C4-2B (cell line): ENCODE results near the gene HLA-DOA.

Experiments used
- ZFX ChIP-seq: fragments of 450-650 bp; IDR thresholded peaks from 2 replicates; pipeline ENCODE4 v1.6.1; 2017
- TF ChIP-seq, protein P1 (sequence below): fragments of 450-650 bp; conservative IDR thresholded peaks from 2 replicates; pipeline ENCODE4 v1.5.1; 2017; ENCODE audit warnings: mild to moderate bottlenecking

DNA sequence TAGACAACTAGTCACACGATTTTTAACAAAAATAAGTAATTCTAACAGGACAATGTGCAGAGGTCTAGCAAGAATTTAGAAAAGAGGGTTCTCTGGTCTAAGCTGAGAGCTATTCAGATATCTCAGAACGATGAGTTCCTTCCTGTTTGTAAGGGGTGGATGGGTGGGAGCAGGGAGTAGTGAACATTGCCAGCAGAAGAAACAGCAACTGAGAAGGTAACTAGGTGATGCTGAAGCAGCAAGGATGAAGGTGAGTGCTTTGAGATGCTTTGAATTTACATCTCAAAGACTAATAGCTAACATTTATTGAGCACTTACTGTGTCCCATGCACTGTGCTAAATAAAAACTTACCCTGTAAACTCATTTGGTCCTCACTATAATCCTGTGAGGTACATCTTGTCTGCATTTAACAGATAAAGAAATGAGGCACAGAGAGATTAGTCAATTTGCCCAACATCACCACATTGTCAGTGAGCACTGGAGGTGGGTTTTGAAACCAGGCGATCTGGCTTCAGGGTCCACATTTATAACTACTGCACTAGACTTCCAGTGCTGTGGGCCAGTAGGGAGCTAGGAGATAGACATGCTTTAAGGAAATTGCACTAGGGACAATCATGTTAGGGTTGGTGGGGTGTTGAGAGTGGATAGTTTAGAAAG, 25.3 kb downstream of the HLA-DOA start:
- TF ChIP-seq, protein P1, sequence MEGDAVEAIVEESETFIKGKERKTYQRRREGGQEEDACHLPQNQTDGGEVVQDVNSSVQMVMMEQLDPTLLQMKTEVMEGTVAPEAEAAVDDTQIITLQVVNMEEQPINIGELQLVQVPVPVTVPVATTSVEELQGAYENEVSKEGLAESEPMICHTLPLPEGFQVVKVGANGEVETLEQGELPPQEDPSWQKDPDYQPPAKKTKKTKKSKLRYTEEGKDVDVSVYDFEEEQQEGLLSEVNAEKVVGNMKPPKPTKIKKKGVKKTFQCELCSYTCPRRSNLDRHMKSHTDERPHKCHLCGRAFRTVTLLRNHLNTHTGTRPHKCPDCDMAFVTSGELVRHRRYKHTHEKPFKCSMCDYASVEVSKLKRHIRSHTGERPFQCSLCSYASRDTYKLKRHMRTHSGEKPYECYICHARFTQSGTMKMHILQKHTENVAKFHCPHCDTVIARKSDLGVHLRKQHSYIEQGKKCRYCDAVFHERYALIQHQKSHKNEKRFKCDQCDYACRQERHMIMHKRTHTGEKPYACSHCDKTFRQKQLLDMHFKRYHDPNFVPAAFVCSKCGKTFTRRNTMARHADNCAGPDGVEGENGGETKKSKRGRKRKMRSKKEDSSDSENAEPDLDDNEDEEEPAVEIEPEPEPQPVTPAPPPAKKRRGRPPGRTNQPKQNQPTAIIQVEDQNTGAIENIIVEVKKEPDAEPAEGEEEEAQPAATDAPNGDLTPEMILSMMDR = no peak
- TF ChIP-seq ZFX = no peak
